ENCODE data around the gene GGT6.

Gene GGT6

DNA sequence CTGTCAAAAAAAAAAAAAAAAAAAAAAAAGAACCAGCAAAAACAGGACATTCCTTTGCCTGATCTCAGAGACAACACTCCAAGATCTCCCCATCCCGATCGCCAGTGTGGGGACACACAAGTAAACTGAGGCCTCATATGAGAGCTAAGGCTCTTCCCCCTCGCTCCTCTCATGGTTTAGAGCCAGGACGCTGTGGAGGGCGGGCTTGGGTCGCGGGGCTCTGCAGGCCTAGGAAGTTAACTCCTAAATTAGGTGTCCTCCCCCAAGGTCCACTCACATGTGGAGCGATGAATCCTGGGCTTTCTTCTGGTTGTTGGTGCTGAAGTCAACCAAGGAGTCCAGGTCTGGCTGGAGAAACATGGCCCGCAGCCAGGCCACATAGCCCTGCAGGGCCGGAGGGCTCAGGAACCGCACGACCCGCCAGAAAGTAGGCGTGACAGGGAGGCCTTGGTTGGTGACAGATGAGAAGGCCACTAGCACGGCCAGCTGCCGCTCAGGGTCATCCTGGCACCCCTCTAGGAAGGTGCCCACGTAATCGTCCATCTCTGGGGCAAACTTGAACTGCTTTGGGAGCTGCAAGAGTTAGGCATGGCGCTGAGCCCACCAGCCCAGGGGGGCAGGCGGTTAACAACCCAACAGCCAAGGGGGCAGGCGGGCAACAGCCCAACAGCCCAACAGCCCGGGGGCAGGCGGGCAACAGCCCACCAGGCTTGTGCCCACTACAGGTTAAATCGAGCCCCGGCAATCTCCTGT is 10.4 kb downstream of the GGT6 start:
- no peak for DNase-seq

DNA sequence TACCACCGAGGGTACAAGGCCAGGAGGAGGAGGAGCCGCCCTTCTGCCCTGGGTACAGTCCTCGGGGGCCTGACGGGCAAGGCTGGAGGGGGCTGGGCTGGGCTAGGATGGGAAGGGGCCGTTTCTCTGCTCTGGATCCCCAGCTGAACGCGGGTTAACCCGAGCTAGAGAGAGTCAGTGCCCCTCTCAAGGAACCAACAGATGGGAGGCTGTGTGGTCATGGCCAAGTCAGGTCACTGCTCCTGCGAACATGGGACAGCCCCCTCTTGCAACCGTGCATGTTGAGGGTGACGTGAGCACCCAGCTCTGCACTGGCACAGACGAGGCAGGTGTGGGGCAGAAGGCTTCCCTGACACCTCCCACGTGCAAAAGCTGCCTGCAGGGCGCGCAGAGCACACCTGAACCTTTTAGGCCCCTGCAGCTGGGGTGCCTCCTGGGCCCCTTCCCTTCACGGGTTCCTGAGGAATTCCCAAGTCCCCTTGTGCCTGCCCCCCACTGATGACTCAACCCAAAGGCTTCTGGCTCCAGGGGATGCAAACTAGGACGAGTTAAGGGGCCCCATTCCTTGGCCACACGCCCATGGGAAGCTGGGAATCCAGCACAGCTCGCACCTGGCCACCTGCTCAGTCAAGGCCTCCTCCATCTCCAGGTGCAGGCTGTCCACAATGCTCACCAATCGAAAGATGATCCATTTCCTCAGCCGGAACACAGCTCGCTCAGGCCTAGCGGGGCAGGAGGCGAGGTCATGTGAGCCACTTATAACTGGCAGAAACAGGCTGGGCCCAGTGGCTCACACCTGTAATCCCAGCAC is 11.5 kb downstream of the GGT6 start:
- DNase-seq, result no peak

DNA sequence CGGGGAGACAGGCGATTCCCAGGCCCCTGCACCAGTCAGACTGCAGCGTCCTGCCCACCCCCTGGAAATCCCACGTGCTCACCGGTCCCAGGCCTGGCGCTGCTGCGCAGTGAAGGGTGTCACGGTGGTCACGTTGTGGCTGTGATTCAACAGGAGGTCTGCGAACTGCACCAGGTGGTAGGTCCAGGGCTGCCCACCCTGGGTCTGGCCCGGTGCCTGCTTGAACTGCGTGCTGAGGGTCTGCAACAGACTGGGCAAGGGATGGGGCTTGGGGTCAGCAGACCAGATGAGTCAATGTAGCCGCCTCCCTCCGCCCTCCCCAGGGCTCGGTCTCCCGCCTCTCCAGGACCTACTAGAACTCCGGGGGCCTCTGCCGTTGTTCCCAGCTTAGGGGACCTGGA is 12.3 kb downstream of the GGT6 start:
- DNase-seq, result no peak

DNA sequence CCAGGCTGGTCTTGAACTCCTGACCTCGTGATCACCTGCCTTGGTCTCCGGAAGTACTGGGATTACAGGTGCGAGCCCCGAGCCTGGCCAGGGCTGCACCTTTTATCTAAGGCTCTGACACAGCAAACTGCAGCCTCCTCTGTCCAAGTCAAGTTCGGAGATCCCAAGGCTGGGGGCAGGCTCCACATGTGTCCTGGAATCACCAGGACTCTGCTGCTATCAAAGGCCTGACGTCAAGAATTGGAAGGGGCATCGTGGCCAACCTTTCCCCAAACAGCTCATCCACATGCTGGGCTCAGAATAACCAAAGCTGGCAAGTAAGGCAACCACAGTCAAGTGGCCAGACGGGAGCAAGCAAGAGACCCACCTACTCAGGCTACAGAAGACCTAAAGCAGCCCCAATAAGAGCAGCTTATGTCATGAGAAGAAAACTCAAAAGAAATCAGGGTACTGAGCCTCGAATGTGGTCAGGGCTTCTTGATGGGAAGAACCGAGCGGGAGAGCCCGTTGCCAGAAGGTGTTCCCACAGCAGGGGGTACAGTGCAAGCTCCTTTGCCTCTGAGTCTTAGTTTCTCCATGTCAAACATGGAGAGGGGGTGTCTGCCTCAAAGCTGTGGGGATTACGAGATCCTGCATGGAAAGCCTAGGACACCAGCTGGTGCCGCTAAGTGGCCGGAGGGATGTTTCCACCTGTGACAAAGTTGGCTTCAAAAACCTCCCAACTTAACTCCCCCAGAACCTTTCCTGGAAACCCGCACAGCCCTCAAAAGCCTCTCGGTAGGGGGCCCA is 13.1 kb downstream of the GGT6 start:
- no peak for DNase-seq

DNA sequence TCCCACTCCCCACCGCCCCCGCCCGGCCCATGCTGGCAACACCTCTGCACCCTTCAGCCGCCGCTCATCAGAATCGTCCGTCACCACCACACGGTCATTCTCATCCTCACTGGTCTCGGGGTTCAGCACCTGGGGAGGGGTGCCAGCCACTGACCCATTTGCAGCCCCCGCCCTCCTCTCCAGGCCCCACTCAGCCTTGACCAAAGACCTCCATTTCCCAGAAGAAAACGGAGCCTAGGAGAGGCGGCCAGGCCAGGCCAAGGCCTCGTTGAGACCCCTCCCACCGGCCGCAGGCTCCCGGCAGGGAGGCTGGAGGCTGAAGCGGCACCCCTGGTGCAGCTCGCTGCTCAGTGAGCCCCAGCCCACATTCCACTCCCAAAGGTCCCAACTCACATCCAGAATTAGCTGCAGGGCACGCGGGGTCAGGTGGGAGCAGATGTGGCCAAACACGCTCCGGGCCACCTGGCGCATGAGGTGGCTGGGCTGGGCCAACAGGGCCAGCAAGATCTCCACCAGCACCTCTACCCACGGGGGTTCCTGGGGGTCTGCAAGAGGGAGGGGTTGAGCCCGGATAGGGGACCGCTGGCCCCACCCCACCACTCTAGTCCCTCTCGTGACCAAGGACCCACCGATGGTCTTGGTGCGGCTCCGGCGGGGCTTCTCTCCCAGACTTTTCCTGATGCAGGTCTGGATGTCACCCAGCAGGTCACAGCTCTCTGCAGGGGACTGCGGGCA is 15.0 kb downstream of the GGT6 start:
- DNase-seq, result no peak

DNA sequence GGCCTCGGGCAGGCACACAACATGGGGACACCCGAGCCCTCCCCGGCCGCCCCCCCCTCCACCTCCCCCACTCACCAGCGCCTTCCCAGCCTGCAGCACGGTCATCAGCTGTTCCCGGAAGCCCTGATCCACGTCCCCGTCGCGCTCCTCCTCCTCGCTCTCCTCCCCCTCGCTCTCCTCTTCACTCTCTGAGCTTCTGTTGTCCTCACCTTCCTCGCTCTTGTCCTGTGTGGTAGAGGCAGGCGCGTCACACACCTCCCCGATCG is 15.5 kb downstream of the GGT6 start:
- DNase-seq, result no peak

DNA sequence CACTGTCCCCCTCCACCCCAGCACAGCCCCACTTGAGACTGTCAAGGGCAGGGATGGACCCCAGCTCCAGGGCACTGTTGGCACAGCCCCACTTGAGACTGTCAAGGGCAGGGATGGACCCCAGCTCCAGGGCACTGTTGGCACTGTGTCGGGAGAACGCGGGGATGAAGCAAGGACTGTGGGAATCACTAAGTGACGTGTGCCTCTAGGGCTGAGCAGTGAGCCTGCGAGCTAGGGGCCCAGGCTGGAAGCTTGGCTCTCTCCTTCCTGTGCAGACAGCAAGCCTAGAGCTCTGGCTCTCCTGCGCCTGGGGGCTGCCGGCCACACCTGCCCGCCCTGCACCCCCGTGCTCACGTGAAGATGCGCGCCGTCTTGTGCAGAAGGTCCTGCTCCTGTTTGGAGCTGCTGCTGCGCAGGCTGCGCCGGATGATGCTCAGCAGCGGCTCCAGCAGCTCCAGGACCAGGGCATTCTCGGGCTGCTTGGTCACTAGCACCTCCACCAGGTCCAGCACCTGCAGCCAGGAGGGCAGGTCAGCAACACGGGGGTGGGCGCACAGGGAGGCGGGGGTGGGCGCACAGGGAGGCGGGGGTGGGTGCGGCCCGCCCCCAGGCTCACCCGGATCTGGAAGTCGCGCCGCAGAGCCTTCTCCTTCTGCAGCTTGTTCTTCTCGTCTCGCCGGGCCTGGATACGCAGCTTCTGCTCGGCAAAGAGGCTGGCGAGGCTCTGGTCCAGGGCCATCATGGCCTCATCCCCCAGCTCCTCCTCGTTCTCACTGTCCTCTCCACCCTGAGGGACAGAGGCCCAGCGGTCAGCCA is 16.0 kb downstream of the GGT6 start:
- DNase-seq, result no peak

DNA sequence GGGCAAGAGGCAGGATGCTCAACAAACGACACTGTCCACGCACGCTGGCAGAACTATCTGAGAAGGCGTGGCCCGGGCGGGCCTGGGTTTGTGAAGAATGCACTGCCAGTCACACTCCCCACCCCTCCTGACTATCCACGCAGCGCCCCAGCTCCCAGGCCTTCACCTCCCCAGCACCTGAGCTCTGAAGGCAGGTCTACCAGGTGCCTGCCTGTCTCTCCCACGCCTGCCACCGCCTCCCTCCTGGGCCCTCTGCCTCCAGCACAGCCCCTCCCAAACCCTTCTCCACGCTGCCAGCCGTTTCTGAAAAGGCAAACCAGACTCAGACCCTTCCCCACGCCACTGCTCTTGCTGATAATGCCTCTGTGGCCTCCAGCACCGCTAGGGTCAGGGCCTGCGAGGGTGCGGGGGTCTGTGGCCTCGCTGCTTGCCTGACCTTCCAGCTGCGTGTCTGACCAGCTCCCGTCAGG is 16.8 kb downstream of the GGT6 start:
- no peak for DNase-seq

DNA sequence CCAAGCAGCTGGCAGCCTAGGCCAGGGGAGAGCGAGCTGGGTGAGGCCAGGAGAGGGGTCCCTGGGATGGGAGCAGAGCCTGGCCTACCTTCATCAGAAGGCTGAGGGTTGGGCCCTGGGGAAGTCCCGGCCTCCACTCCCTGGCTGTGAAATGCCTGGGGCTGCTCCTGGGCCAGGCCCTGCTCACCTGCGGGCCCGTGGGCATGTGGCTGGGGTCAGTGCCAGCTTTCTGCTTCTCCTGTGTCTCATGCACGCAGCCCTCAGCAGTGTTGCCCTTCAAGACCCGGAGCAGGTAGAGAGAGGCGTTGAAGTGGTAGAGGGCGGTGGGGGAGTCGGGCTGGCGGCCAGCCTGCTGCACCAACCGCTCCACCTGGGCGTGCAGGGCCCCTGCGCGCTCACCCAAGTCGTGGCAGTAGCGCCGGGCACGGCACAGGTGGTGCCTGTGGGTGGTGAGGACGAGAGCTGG is 17.6 kb downstream of the GGT6 start:
- no peak for DNase-seq

DNA sequence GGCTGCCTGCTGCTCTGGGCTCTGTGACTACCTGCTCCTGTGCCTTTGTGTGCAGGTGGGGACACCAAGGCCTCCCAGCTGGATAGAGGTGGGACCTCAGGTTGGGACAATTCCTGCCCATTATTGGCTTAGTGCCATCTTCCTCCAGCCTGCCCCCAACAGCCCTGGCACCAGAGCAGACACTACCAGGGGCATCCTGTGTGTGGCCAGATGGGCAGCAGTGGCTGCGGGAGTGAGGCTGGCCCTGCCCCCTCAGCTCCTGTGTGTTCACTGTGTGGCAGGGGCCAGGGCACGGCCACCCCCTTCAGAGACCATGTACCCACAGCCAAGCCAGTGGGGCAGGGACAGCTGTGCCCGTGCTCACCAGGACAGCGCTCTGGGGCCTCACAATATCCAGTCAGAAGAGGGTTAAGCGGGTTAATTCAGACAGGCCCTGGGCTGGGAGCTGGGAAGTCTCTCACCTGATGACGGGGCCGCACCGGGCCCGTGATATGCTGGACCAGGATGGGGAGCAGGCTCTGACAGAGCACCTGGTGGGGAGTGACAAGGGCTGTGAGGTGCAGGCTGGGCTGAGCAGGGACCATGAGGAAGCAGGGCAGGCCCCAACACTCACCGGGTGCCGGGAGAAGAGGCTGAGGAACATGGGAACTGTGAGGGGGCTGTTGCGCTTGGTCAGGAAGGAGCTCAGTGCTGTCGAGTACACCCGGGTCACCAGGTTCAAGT is 18.2 kb downstream of the GGT6 start:
- no peak for DNase-seq

DNA sequence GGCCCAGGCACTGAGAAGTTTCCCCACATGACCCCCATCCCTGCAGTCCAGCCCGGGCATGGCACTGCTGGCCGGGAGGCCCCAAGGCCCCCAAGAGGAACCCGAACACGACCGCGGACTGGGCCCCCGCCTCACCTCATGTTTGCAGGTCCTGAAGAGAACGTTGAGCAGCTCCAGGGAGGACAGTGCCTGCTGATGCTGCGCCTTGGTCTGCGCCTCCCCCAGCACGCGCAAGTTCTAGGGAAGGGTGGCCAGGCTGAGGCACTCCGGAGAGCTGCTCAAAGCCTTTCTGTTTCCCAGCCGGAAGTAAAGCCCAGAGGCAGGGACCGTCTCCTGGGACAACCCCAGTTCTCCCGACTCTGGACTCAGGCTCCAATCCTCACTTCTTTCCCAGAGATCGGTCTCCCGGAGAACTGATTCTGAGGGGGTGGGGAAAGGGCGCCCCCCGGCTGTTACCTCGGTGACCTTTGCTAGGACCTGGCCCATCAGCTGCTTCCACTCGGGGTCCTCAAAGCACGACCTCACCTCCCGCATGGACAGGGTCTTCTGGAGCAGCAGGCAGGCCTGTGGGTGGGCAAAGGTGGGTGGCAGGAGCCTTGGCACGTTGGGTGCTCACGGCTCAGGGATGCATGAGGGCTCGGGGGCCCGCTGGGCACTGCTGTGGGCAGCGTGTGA is 18.9 kb downstream of the GGT6 start:
- no peak for DNase-seq

DNA sequence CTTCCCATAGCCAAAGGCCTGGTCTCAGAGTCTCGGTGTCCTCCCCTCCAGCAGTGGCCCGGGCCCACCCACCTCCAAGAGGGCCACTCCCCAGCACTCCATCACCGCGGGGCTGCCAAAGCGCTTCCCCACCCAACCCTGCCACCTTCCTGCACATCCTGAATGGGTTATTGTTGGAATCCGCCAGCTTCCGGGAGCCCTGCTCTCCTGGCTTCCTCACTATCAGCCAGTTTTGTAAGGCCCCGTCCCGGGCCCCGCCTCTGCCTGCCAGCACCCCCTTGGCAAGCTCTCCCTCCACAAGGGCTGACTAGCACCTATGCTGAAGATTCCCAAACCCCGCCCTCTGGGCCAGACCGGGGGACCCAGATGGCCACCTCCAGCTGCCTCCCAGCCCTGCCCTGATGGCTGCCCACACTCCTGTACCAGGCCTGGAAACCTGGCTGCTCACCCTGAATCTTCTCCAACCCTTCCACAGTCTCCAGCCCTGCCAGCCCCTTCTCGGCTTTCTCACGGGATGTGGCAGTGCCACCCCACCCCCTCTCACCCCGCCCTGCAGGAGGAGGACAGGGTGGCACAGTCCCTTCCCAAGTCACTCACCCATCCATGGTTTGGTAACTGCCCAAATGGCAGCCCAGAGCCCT is 19.6 kb downstream of the GGT6 start:
- no peak for DNase-seq

DNA sequence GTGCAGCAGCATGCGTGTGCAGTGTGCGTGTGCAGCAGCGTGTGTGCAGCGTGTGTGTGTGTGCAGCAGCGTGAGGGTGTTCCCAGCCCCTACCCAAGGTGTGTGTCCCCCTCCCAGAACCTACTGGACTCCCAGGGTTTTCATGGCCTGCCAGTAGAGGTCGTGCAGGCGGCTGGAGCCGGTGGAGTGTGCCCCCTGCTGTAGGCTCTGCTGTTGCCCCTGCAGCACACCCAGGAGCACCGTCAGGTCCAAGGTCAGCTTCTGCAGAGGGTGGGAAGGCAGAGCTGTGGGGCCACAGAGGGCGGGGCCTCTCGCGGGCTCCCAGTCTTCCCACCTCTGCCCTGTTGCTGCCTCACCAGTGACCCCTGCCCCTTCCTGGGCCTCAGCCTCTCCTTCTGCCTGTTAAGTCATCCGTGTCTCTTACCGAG is 20.1 kb downstream of the GGT6 start:
- no peak for DNase-seq

DNA sequence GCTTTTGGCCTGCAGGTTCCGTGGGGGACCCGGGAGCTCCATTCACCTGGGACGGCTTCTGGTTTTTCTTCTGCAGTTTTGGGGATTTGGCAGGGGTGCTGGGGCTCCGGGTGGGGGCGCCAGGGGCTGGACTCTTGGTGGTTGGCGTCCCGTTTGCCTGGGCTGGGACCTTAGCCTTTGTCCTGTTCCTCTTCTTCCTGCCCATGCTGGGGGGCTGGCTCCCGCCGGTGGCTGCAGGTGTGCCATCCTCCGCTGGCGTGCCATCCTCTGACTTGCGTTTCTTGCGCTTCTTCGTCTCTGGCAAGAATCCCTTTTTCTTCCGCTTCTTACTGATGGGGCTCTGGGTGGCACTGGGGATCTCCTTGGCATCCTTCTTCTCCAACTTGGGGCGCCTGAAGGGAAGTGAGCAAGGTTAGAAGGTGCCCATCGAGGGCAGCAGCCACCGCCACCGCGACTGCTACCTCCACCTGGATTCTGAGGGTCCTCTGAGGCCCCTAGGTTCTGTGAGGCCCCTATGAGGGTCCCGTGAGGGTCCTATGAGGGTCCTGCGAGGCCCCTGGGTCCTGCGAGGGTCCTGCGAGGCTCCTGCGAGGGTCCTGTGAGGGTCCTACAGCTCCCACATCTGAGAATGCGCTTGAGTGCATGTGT is 20.7 kb downstream of the GGT6 start:
- no peak for DNase-seq

DNA sequence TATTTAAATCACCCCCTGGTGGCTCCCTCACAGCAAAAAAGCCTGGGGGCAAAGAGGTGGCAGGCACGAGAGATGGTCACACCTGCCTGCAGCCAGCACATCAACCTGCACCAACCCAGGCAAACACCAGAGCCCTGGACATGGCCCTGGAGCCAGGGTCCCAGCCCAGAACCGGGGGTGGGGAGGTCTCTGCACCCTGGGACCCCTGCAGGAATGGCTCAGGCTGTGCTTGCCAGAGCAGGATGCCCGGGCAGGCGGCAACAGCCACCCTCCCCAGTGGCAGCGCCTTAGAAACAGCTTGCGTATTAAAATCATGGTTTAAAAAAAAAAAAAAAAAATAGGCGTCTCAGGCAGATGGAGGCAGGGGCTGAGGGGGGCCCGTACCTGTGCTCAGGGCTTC is 21.4 kb downstream of the GGT6 start:
- no peak for DNase-seq

DNA sequence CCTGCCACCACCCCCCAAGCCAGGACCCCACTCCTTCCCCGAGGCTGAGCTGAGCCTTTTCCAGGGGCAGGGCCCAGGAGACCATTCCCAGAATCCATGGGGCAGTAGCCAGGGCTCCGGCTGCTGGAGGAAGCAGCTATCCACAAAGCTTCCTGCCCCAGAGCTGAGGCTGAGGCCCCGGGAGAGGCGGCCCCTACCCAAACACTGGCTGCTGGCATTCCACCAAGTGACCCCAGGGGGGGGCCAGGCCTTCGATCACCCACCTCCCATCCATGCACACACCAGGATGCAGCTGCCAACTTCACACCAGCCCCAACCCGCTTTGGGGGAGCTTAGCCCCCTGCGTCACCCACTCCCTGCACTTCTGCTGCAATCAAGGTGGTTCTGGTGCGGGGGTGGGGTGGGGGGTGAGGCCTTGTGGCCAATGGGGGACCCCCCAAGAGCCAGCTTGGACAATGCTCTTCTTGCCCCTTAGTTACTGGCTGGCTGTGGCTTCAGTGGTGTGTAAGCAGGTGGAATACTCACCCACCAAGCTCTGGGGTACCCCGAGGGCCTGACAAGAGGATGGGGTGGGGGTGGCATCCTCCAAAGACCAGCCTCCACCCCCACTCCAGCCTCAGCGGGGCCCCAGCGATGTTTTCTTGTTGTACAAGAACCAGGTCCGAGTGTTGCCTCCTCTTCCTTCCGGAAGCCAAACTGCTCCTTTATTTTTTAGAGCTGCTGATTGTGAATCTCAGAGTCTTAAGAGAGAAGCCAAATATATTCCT is 22.0 kb downstream of the GGT6 start:
- no peak for DNase-seq

DNA sequence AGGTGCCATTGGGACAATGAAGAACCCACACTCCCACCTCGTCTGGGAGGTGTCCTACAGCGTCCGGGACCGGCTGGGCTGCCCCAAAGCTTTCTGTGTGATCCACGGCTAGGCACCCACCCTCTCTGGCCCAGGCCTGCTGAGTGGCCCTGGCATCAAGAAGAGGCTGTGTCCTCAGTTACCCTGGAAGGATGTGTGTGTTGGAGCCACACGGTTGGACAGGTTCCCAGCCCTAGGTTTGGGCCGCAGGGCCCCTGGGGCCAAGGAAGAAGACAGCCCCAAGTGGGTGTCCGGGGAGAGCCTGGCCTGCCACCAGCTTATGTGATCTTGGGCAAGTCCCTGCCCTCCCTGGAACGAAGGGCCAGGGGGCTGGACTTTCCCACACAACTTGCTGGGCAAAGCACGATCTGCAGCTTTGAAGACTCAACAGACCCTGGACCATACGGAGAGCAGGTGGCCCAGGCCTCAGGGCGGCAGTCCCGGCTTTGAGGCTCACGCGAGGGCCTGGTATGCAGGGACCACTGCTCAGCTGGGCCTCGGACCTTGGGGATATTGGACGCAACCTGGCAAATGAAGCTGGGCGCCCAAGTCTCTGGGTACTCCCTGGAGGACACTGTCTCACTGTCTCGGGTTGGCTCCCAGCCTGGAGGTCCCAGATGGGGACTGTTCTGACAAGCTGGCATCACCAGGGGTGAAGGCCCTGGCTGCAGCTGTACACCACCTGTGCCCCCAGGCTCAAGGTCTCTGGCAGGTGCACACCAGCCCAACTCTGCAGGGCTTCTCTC is 22.7 kb downstream of the GGT6 start:
- DNase-seq, result no peak

All from stimulated activated CD4-positive, alpha-beta T cell treated with anti-CD3 and anti-CD28 coated beads, Interleukin-4, amount 100 ng/mL, for 4 hours (primary cell).